K562 (cell line): ENCODE data around the gene HECA. TPM values are rescaled to one million over a fixed set of nuclear protein-coding genes. Genes with fewer than 3 reads are reported as not detected.
A peak's percentile ranks its signal among the peaks of the same experiment; 100 is the strongest.

Experiments used
- ATF3 ChIP-seq, 2 experiments: fragments of 450-650 bp in 1 of 2; sonication (generic) in 1 of 2; formaldehyde crosslinking in 1 of 2; IDR thresholded peaks in 1 of 2; conservative IDR thresholded peaks in 1 of 2; 2 replicates each; pipeline versions ENCODE4 v1.6.1 to v1.8.1; 2016 to 2023; ENCODE audit warnings: mild to moderate bottlenecking in 2 of 2, moderate library complexity in 2 of 2, inconsistent platforms in 1 of 2, missing genetic modification reagents in 1 of 2
- CEBPG ChIP-seq, 3 experiments: fragments of 200-800 bp in 1 of 3; sonication (Bioruptor generic) in 1 of 3; sonication (generic) in 1 of 3; formaldehyde crosslinking in 1 of 3; IDR thresholded peaks in 2 of 3; conservative IDR thresholded peaks in 1 of 3; 2 replicates each; pipeline versions ENCODE4 v1.6.1 to v1.8.0; 2016 to 2022; ENCODE audit warnings: missing compliant biosample characterization in 2 of 3, missing genetic modification characterization in 2 of 3, mild to moderate bottlenecking in 1 of 3, missing genetic modification reagents in 1 of 3
- FOXA3 ChIP-seq, 2 experiments: fragments of 450-650 bp in 1 of 2; sonication (generic) in 1 of 2; formaldehyde crosslinking; IDR thresholded peaks in 1 of 2; conservative IDR thresholded peaks in 1 of 2; 2 replicates each; pipeline versions ENCODE4 v1.4.0 to v1.8.0; 2020 to 2022; ENCODE audit warnings: mild to moderate bottlenecking in 2 of 2, missing genetic modification reagents in 1 of 2
- GABPA ChIP-seq: fragments of 200-800 bp; sonication (Bioruptor generic); conservative IDR thresholded peaks from 2 replicates; pipeline ENCODE4 v1.6.1; 2016; ENCODE audit warnings: low read depth, missing genetic modification characterization, missing compliant biosample characterization
- NCOA6 ChIP-seq: fragments of 450-650 bp; IDR thresholded peaks from 2 replicates; pipeline ENCODE4 v1.6.1; 2017; ENCODE audit warnings: mild to moderate bottlenecking
- RAD21 ChIP-seq, 2 experiments: fragments of 250-450 bp in 1 of 2; fragments of 450-650 bp in 1 of 2; sonication (Bioruptor Pico) in 1 of 2; formaldehyde crosslinking in 1 of 2; IDR thresholded peaks in 1 of 2; conservative IDR thresholded peaks in 1 of 2; 2 replicates each; pipeline versions ENCODE4 v1.4.0 to v1.8.0; 2020 to 2022; ENCODE audit warnings: mild to moderate bottlenecking in 2 of 2, moderate library complexity in 1 of 2
- RUNX1 ChIP-seq: sonication (generic); IDR thresholded peaks from 2 replicates; pipeline ENCODE4 v1.6.1; 2016; ENCODE audit warnings: antibody characterized with exemption, low read depth
- SPI1 ChIP-seq: IDR thresholded peaks from 2 replicates; pipeline ENCODE4 v1.6.1; 2011; ENCODE audit warnings: low read depth, low read length, control low read depth, borderline replicate concordance
- YY1 ChIP-seq, 3 experiments: IDR thresholded peaks; 2 replicates each; pipeline ENCODE4 v1.6.1; 2011; ENCODE audit warnings: low read length in 2 of 3, mild to moderate bottlenecking in 2 of 3, moderate library complexity in 2 of 3, borderline replicate concordance in 1 of 3, control low read depth in 1 of 3, low read depth in 1 of 3; ENCODE audit not compliant: insufficient read depth in 3 of 3, insufficient replicate concordance in 2 of 3, control insufficient read depth in 1 of 3, insufficient read length in 1 of 3; ENCODE audit errors: extremely low read depth in 1 of 3
- ZFP1 ChIP-seq: fragments of 450-650 bp; formaldehyde crosslinking; IDR thresholded peaks from 2 replicates; pipeline ENCODE4 v1.4.0; 2020; ENCODE audit warnings: mild to moderate bottlenecking, mixed read lengths
- polyA plus RNA-seq, 8 experiments: library from polyadenylated mRNA; depleted of rRNA in 4 of 8; stranded (reverse) in 5 of 8; unstranded in 3 of 8; fragments of >200 nt; fragmentation: Nextera tagmentation in 2 of 8; fragmentation: Illumina TruSeq in 1 of 8; extraction: Ambion mirVana in 2 of 8; extraction: Trizol in 1 of 8; gene quantifications; 2 replicates each; pipeline versions ENCODE4 v1.2.1 to v1.2.3, GENCODE V29; 2011 to 2014; ENCODE audit warnings: inconsistent platforms in 1 of 8, missing spikeins in 1 of 8
- total RNA-seq, 7 experiments: library from RNA; depleted of rRNA in 6 of 7; stranded (reverse); fragments of >200 nt in 6 of 7; fragmentation: Illumina TruSeq in 2 of 7; extraction: Trizol in 2 of 7; gene quantifications; 2 replicates each; pipeline versions ENCODE4 v1.2.1 to v1.2.3, GENCODE V29; 2011 to 2021; ENCODE audit warnings: low replicate concordance in 1 of 7
- TF ChIP-seq, protein P1 (sequence below): fragments of 250-450 bp; sonication (Bioruptor Pico); IDR thresholded peaks from 2 replicates; pipeline ENCODE4 v1.8.0; 2021; ENCODE audit warnings: moderate library complexity, mild to moderate bottlenecking, inconsistent platforms
- TF ChIP-seq, protein P2 (sequence below), 3 experiments: IDR thresholded peaks in 2 of 3; conservative IDR thresholded peaks in 1 of 3; 2 replicates each; pipeline ENCODE4 v1.5.1; 2011 to 2012; ENCODE audit warnings: low read length in 3 of 3, mild to moderate bottlenecking in 3 of 3, control low read depth in 2 of 3, improper control_type of control experiment in 1 of 3, inconsistent platforms in 1 of 3, low read depth in 1 of 3, mixed read lengths in 1 of 3, moderate library complexity in 1 of 3; ENCODE audit not compliant: insufficient read depth in 2 of 3
- TF ChIP-seq, protein P3 (sequence below): fragments of 200-400 bp; formaldehyde crosslinking; IDR thresholded peaks from 2 replicates; pipeline ENCODE4 v1.6.1; 2017; ENCODE audit warnings: mild to moderate bottlenecking, low read depth, low read length, moderate library complexity
- TF ChIP-seq, protein P4 (sequence below): fragments of 450-650 bp; formaldehyde crosslinking; IDR thresholded peaks from 2 replicates; pipeline ENCODE4 v1.4.0; 2020; ENCODE audit warnings: mild to moderate bottlenecking, moderate library complexity

HECA gene
- total and polyA plus RNA-seq, 9 of the 15 experiments (the other 6 are each of a cell fraction or from before 2014, with no cell fraction given), result 0.31 to 2.3 (median 1.1) TPM

DNA sequence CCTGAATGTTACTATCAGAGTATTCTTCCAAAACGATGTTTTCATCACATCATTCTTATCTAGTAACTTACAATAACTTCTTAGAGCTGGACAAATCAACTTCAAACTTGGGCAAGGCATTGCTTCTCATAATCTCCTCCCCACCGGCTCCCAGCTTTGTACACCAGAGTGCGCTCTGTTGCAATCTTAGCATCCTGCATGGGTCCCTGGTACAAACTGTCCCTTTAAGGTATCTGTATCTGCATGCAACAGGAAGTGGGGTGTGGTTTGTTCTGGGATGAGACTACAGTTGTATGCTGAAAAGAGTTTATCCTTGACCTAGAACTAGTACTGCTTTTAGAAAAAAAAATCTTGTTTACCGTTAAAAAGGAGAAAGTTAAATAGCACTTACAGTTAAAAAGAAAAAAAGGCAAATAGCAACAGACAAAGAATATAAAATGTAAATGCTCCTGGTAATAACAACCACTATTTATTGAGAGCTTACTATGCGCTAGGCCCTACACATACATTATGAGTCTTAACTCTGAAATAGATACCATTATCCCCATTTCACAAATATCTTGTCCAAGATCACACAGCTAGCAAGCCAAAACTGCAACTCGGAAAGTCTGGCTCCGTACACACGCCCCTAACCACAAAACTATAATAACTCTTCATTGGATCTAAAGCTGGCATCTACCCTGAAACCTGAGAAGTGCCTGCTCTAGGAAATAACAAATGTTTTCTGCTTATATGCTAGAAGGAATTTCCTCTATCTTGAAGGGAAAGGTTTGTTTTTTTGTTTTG lies 9.8 kb upstream of the HECA start (continued):
- no peak for TF ChIP-seq ZFP1 (CRISPR knock-in tag)
- no peak for TF ChIP-seq CEBPG (CRISPR knock-in tag; IDR thresholded peaks at IDR 0.05)
- peak in 1 of 2 experiments; percentile 54; a peak in 2 of 4 replicates for TF ChIP-seq CEBPG (tag; conservative IDR thresholded peaks at IDR 0.05 in 1 of 2, IDR thresholded peaks at IDR 0.05 in 1 of 2)
- TF ChIP-seq NCOA6, result no peak
- peak; percentile 69 for TF ChIP-seq GABPA
- TF ChIP-seq SPI1, result peak; percentile 54; the same call in 1 of the 2 replicates
- TF ChIP-seq YY1 (IDR thresholded peaks at IDR 0.05; ENCODE audit: borderline replicate concordance in 1 of 3, control insufficient read depth in 1 of 3, extremely low read depth in 1 of 3, insufficient read depth in 3 of 3, insufficient read length in 1 of 3, insufficient replicate concordance in 2 of 3, low read depth in 1 of 3, low read length in 2 of 3), result no peak
- TF ChIP-seq, protein P1, sequence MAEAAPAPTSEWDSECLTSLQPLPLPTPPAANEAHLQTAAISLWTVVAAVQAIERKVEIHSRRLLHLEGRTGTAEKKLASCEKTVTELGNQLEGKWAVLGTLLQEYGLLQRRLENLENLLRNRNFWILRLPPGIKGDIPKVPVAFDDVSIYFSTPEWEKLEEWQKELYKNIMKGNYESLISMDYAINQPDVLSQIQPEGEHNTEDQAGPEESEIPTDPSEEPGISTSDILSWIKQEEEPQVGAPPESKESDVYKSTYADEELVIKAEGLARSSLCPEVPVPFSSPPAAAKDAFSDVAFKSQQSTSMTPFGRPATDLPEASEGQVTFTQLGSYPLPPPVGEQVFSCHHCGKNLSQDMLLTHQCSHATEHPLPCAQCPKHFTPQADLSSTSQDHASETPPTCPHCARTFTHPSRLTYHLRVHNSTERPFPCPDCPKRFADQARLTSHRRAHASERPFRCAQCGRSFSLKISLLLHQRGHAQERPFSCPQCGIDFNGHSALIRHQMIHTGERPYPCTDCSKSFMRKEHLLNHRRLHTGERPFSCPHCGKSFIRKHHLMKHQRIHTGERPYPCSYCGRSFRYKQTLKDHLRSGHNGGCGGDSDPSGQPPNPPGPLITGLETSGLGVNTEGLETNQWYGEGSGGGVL (CRISPR knock-in tag), result no peak
- TF ChIP-seq FOXA3 (CRISPR knock-in tag; conservative IDR thresholded peaks at IDR 0.05 in 1 of 2, IDR thresholded peaks at IDR 0.05 in 1 of 2), result no peak
- TF ChIP-seq, protein P2, sequence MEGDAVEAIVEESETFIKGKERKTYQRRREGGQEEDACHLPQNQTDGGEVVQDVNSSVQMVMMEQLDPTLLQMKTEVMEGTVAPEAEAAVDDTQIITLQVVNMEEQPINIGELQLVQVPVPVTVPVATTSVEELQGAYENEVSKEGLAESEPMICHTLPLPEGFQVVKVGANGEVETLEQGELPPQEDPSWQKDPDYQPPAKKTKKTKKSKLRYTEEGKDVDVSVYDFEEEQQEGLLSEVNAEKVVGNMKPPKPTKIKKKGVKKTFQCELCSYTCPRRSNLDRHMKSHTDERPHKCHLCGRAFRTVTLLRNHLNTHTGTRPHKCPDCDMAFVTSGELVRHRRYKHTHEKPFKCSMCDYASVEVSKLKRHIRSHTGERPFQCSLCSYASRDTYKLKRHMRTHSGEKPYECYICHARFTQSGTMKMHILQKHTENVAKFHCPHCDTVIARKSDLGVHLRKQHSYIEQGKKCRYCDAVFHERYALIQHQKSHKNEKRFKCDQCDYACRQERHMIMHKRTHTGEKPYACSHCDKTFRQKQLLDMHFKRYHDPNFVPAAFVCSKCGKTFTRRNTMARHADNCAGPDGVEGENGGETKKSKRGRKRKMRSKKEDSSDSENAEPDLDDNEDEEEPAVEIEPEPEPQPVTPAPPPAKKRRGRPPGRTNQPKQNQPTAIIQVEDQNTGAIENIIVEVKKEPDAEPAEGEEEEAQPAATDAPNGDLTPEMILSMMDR (IDR thresholded peaks at IDR 0.05 in 2 of 3, conservative IDR thresholded peaks at IDR 0.05 in 1 of 3; ENCODE audit: insufficient read depth in 2 of 3, low read depth in 1 of 3, low read length in 3 of 3), result peak; percentile 60 to 65 (median 65)
- peak; percentile 92 to 96 for TF ChIP-seq RAD21 (CRISPR knock-in tag; conservative IDR thresholded peaks at IDR 0.05 in 1 of 2, IDR thresholded peaks at IDR 0.05 in 1 of 2)
- TF ChIP-seq, protein P3, sequence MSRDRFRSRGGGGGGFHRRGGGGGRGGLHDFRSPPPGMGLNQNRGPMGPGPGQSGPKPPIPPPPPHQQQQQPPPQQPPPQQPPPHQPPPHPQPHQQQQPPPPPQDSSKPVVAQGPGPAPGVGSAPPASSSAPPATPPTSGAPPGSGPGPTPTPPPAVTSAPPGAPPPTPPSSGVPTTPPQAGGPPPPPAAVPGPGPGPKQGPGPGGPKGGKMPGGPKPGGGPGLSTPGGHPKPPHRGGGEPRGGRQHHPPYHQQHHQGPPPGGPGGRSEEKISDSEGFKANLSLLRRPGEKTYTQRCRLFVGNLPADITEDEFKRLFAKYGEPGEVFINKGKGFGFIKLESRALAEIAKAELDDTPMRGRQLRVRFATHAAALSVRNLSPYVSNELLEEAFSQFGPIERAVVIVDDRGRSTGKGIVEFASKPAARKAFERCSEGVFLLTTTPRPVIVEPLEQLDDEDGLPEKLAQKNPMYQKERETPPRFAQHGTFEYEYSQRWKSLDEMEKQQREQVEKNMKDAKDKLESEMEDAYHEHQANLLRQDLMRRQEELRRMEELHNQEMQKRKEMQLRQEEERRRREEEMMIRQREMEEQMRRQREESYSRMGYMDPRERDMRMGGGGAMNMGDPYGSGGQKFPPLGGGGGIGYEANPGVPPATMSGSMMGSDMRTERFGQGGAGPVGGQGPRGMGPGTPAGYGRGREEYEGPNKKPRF, result no peak
- TF ChIP-seq ATF3 (IDR thresholded peaks at IDR 0.05), result no peak
- TF ChIP-seq ATF3 (CRISPR knock-in tag; conservative IDR thresholded peaks at IDR 0.05), result no peak
- TF ChIP-seq RUNX1, result no peak
- TF ChIP-seq, protein P4, sequence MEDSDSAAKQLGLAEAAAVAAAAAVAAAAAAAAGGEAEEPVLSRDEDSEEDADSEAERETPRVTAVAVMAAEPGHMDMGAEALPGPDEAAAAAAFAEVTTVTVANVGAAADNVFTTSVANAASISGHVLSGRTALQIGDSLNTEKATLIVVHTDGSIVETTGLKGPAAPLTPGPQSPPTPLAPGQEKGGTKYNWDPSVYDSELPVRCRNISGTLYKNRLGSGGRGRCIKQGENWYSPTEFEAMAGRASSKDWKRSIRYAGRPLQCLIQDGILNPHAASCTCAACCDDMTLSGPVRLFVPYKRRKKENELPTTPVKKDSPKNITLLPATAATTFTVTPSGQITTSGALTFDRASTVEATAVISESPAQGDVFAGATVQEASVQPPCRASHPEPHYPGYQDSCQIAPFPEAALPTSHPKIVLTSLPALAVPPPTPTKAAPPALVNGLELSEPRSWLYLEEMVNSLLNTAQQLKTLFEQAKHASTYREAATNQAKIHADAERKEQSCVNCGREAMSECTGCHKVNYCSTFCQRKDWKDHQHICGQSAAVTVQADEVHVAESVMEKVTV (CRISPR knock-in tag), result peak; percentile 86
